RKO (cell line): ENCODE results near the gene SLC7A8.
A peak's percentile ranks its signal among the peaks of the same experiment; 100 is the strongest.
"Not testable (repeated sequence)": the region's sequence is repeated elsewhere in the genome, so short reads cannot be mapped to it uniquely, and the experiment has no call there.

ENCODE experiments used
- DNase-seq: peaks from one replicate; pipeline ENCODE4 v3.0.0-alpha.2; 2016; ENCODE audit warnings: low spot score

The SLC7A8 gene

GRCh38 chr14:23183479-23183878 lies at the start of gene SLC7A8:
Gene SLC7A8, minus strand, starts transcription at chr14:23183660. Its CDS starts 746 bp downstream, at chr14:23182914.
- DNase-seq = no peak

GRCh38 chr14:23232241-23232808 lies 48.9 kb upstream of the SLC7A8 start:
- DNase-seq = not testable (repeated sequence)

GRCh38 chr14:23228812-23229211 lies 45.4 kb upstream of the SLC7A8 start:
- DNase-seq = no peak

- no peak for DNase-seq
Observed at GRCh38 chr14:23227566-23227965, 44.1 kb upstream of the SLC7A8 start.

- DNase-seq = not testable (repeated sequence)
Observed at GRCh38 chr14:23224958-23225357, 41.5 kb upstream of the SLC7A8 start.

- no peak for DNase-seq
Observed at GRCh38 chr14:23219075-23219474, 35.6 kb upstream of the SLC7A8 start.

- no peak for DNase-seq
Observed at GRCh38 chr14:23217032-23218020, 33.9 kb upstream of the SLC7A8 start.

GRCh38 chr14:23215421-23215820 lies 32.0 kb upstream of the SLC7A8 start:
- no peak for DNase-seq

- no peak for DNase-seq
Observed at GRCh38 chr14:23209651-23210423, 26.4 kb upstream of the SLC7A8 start.

GRCh38 chr14:23208324-23208723 lies 24.9 kb upstream of the SLC7A8 start:
- DNase-seq = no peak

- no peak for DNase-seq
Observed at GRCh38 chr14:23207146-23207540, 23.7 kb upstream of the SLC7A8 start.

GRCh38 chr14:23206422-23207145 lies 23.1 kb upstream of the SLC7A8 start:
- no peak for DNase-seq

GRCh38 chr14:23202001-23202400 lies 18.5 kb upstream of the SLC7A8 start:
- no peak for DNase-seq

- DNase-seq = not testable (repeated sequence)
Observed at GRCh38 chr14:23199141-23199540, 15.7 kb upstream of the SLC7A8 start.

- not testable (repeated sequence) for DNase-seq
Observed at GRCh38 chr14:23196487-23196886, 13.0 kb upstream of the SLC7A8 start.

- no peak for DNase-seq
Observed at GRCh38 chr14:23195552-23196101, 12.2 kb upstream of the SLC7A8 start.

- DNase-seq = no peak
Observed at GRCh38 chr14:23193432-23193831, 10.0 kb upstream of the SLC7A8 start.

GRCh38 chr14:23187925-23188324 lies 4.5 kb upstream of the SLC7A8 start:
- no peak for DNase-seq

- peak; percentile 69 for DNase-seq
Observed at GRCh38 chr14:23186913-23187654, 3.6 kb upstream of the SLC7A8 start.

GRCh38 chr14:23185063-23185462 lies 1.6 kb upstream of the SLC7A8 start:
- DNase-seq = peak; percentile 12

- DNase-seq = no peak
Observed at GRCh38 chr14:23183158-23183470, 346 bp downstream of the SLC7A8 start.
